K562 (cell line): Measurements from ENCODE around the gene NUP35. TPM values are rescaled to one million over a fixed set of nuclear protein-coding genes. Genes with fewer than 3 reads are reported as not detected.
A peak's percentile ranks its signal among the peaks of the same experiment; 100 is the strongest.

Experiments
- ATAC-seq: fragments of 200-7000 bp; cut with Tn5 transposase; 3 replicates; pipeline ENCODE4 v1.9.1; 2020; ENCODE audit warnings: moderate library complexity
- BruUV-seq: library from RNA; stranded (reverse); fragments of 400-500 nt; replicated peaks from 2 replicates; lab custom pipeline; 2021; lab: Mats Ljungman, UMichigan
- CTCF ChIA-PET: fragments of 300-600 bp; formaldehyde crosslinking; extraction: SDS; loops from one replicate; lab custom pipeline; 2021; ENCODE audit warnings: low intra/inter-chr PET ratio; lab: Yijun Ruan, JAX
- POLR2A ChIA-PET: fragments of 300-600, 350-650 bp; sonication (Branson Sonifier 250); formaldehyde crosslinking; extraction: SDS; loops from one replicate; lab custom pipeline; 2021; ENCODE audit warnings: antibody characterized with exemption, inconsistent platforms; lab: Yijun Ruan, JAX
- DNase-seq, 4 experiments: peaks; one replicate each; pipeline versions ENCODE4 v3.0.0 to v3.0.0-alpha.2; 2011 to 2018; ENCODE audit warnings: low spot score in 3 of 4, mixed read lengths in 3 of 4; ENCODE audit errors: extremely low read depth in 1 of 4
- FAIRE-seq: peaks from 2 replicates; lab custom pipeline; 2011; peaks lifted over from hg19 to GRCh38; lab: Jason Lieb, UNC
- H2AFZ ChIP-seq: 2 replicates; pipeline ENCODE4 v1.6.0; 2011; ENCODE audit warnings: low read depth, low read length, control low read depth, inconsistent platforms
- H3K27ac ChIP-seq: fragments of 200-600 bp; 3 replicates; pipeline ENCODE4 v1.8.0; 2011; ENCODE audit warnings: low read depth, mild to moderate bottlenecking, control low read depth, inconsistent platforms, low read length, moderate library complexity, mixed read lengths; ENCODE audit errors: extremely low read depth
- H3K27me3 ChIP-seq, 2 experiments: fragments of 300-600 bp in 1 of 2; 2 replicates in 1 of 2; 3 replicates in 1 of 2; pipeline versions ENCODE4 v1.6.0 to v1.8.0; 2011; ENCODE audit warnings: inconsistent platforms in 2 of 2, low read length in 2 of 2, mild to moderate bottlenecking in 1 of 2, mixed read lengths in 1 of 2, moderate library complexity in 1 of 2; ENCODE audit not compliant: control insufficient read depth in 2 of 2, insufficient read depth in 2 of 2
- H3K36me3 ChIP-seq: fragments of 300-600 bp; 3 replicates; pipeline ENCODE4 v1.8.0; 2011; ENCODE audit warnings: mild to moderate bottlenecking, low read length, inconsistent platforms; ENCODE audit not compliant: control insufficient read depth, insufficient read depth
- H3K4me1 ChIP-seq, 2 experiments: fragments of 200-600 bp in 1 of 2; replicated peaks in 1 of 2; 2 replicates in 1 of 2; 3 replicates in 1 of 2; pipeline versions ENCODE4 v1.5.1 to v1.8.0; 2011; ENCODE audit warnings: inconsistent platforms in 2 of 2, low read length in 2 of 2, mild to moderate bottlenecking in 1 of 2, mixed read lengths in 1 of 2, moderate library complexity in 1 of 2; ENCODE audit not compliant: control insufficient read depth in 2 of 2, insufficient read depth in 2 of 2
- H3K4me2 ChIP-seq: 2 replicates; pipeline ENCODE4 v1.6.1; 2011; ENCODE audit warnings: low read length, control low read depth, inconsistent platforms, mixed read lengths; ENCODE audit not compliant: insufficient read depth
- H3K4me3 ChIP-seq: fragments of 200-600 bp; sonication (generic), shearing (Covaris generic); 2 replicates; pipeline ENCODE4 v1.5.1; 2016; ENCODE audit warnings: control low read depth, inconsistent platforms
- H3K79me2 ChIP-seq: fragments of 200-600 bp; 3 replicates; pipeline ENCODE4 v1.8.0; 2011; ENCODE audit warnings: low read length, inconsistent platforms; ENCODE audit not compliant: control insufficient read depth, insufficient read depth
- H3K9ac ChIP-seq, 2 experiments: 2 replicates each; pipeline versions ENCODE4 v1.6.0 to v1.6.1; 2011; ENCODE audit warnings: low read depth in 2 of 2, low read length in 2 of 2, control low read depth in 1 of 2, inconsistent platforms in 1 of 2, mild to moderate bottlenecking in 1 of 2, mixed read lengths in 1 of 2; ENCODE audit not compliant: insufficient read depth in 1 of 2
- H3K9me1 ChIP-seq: one replicate; pipeline ENCODE4 v1.6.0; 2011; ENCODE audit warnings: inconsistent platforms, mild to moderate bottlenecking, low read length, moderate library complexity; ENCODE audit not compliant: control insufficient read depth, insufficient read depth
- H3K9me3 ChIP-seq: replicated peaks from 2 replicates; pipeline ENCODE4 v1.5.1; 2011; ENCODE audit warnings: low read depth, low read length, inconsistent platforms; ENCODE audit not compliant: control insufficient read depth, insufficient read depth
- H4K20me1 ChIP-seq: replicated peaks from 2 replicates; pipeline ENCODE4 v1.6.1; 2011; ENCODE audit warnings: low read length, inconsistent platforms, mixed read lengths; ENCODE audit not compliant: control insufficient read depth, insufficient read depth
- NR2C2 ChIP-seq, 2 experiments: fragments of 200-800 bp in 1 of 2; sonication (Bioruptor generic) in 1 of 2; sonication (generic) in 1 of 2; formaldehyde crosslinking in 1 of 2; IDR thresholded peaks; 2 replicates each; pipeline versions ENCODE4 v1.6.1 to v1.8.0; 2016 to 2022; ENCODE audit warnings: mild to moderate bottlenecking in 1 of 2, missing compliant biosample characterization in 1 of 2, missing genetic modification characterization in 1 of 2, missing genetic modification reagents in 1 of 2
- USF1 ChIP-seq: sonication (generic); formaldehyde crosslinking; IDR thresholded peaks from 2 replicates; pipeline ENCODE4 v1.9.0; 2022; ENCODE audit warnings: mild to moderate bottlenecking, missing genetic modification reagents
- WGBS: fragments of 100-300 bp; shearing (Covaris generic); methylation state at CpG from one replicate; pipeline ENCODE4 v1.1.6; 2016; ENCODE audit warnings: low coverage, mixed read lengths; ENCODE audit not compliant: insufficient coverage; ENCODE audit errors: missing lambda C conversion rate; 5-methylcytosine and 5-hydroxymethylcytosine counted together
- in situ Hi-C: fragments of 300-500 bp; cut with MboI; formaldehyde crosslinking; loops from 4 replicates; pipeline ENCODE4 v1.15.0; 2018; ENCODE audit warnings: inconsistent platforms, mixed read lengths
- intact Hi-C: fragments of 100-400 bp; cut with micrococcal nuclease; formaldehyde crosslinking; loops from 2 replicates; pipeline ENCODE4 v1.14.2; 2022
- polyA plus RNA-seq, 8 experiments: library from polyadenylated mRNA; depleted of rRNA in 4 of 8; stranded (reverse) in 5 of 8; unstranded in 3 of 8; fragments of >200 nt; fragmentation: Nextera tagmentation in 2 of 8; fragmentation: Illumina TruSeq in 1 of 8; extraction: Ambion mirVana in 2 of 8; extraction: Trizol in 1 of 8; gene quantifications; 2 replicates each; pipeline versions ENCODE4 v1.2.1 to v1.2.3, GENCODE V29; 2011 to 2014; ENCODE audit warnings: inconsistent platforms in 1 of 8, missing spikeins in 1 of 8
- total RNA-seq, 7 experiments: library from RNA; depleted of rRNA in 6 of 7; stranded (reverse); fragments of >200 nt in 6 of 7; fragmentation: Illumina TruSeq in 2 of 7; extraction: Trizol in 2 of 7; gene quantifications; 2 replicates each; pipeline versions ENCODE4 v1.2.1 to v1.2.3, GENCODE V29; 2011 to 2021; ENCODE audit warnings: low replicate concordance in 1 of 7

Gene NUP35
- total and polyA plus RNA-seq, 9 of the 15 experiments (the other 6 are each of a cell fraction or from before 2014, with no cell fraction given) = 24.5 to 78.2 (median 51.1) TPM

- CTCF ChIA-PET = no interaction called here
These were observed 32.8 kb upstream of the NUP35 start for GRCh38 chr2:183091318-183091953.

More at GRCh38 chr2:183091318-183091953, 32.8 kb upstream of the NUP35 start:
- in situ Hi-C loops (no loop called here), intact Hi-C loops (loop anchor here (10.0 kb wide), 1 partner anchor 327 kb away; no protein-coding TSS in a partner anchor)
- Histone ChIP-seq H3K4me2 (no peak overlapping the region), H3K4me3 (no peak overlapping the region), H4K20me1 (no peaks in the 10 kb centered on the region), H3K9me1 (no peaks in the 10 kb centered on the region), H3K27ac (no peak overlapping the region), H3K79me2 (no peaks in the 10 kb centered on the region), H3K36me3 (no peaks in the 10 kb centered on the region), H3K4me1 (peaks cover 0 to 4% of the 10 kb centered on the region in 2 experiments; a peak in 2 of 5 replicates), H3K9me3 (no peaks in the 10 kb centered on the region), H2AFZ (peak overlapping the region; percentile 18; the same call in 1 of the 2 replicates), H3K27me3 (no peaks in the 10 kb centered on the region), H3K9ac (no peak overlapping the region)
- no TSS peak for BruUV-seq
- POLR2A ChIA-PET = interaction anchor here (0.7 kb wide), 1 partner anchor 10 kb away, joined by 4 read pairs; no protein-coding TSS in a partner anchor
- WGBS = 67% methylated on average over 7 of the region's 7 CpGs
- no peak for TF ChIP-seq USF1 (CRISPR knock-in tag)
- no peak for TF ChIP-seq NR2C2 (CRISPR knock-in tag; IDR thresholded peaks at IDR 0.05)
- TF ChIP-seq NR2C2 (tag; IDR thresholded peaks at IDR 0.05) = 0 out of 2 replicates have a peak, but pooled peaks have one; percentile 23
- DNase-seq (no peak), FAIRE-seq (no peak), ATAC-seq (peak; percentile 30; the same call in 2 of the 3 replicates)
